HL-60 (cell line): ENCODE results near the gene HEATR9.

Source experiments
- CTCF ChIP-seq: IDR thresholded peaks from one replicate; pipeline ENCODE4 v1.5.1; 2011; ENCODE audit warnings: low read length, control low read depth, inconsistent platforms; ENCODE audit not compliant: insufficient read depth
- TF ChIP-seq, protein P1 (sequence below): IDR thresholded peaks from 2 replicates; pipeline ENCODE4 v1.6.1; 2012; ENCODE audit warnings: low read depth; ENCODE audit not compliant: insufficient replicate concordance

DNA sequence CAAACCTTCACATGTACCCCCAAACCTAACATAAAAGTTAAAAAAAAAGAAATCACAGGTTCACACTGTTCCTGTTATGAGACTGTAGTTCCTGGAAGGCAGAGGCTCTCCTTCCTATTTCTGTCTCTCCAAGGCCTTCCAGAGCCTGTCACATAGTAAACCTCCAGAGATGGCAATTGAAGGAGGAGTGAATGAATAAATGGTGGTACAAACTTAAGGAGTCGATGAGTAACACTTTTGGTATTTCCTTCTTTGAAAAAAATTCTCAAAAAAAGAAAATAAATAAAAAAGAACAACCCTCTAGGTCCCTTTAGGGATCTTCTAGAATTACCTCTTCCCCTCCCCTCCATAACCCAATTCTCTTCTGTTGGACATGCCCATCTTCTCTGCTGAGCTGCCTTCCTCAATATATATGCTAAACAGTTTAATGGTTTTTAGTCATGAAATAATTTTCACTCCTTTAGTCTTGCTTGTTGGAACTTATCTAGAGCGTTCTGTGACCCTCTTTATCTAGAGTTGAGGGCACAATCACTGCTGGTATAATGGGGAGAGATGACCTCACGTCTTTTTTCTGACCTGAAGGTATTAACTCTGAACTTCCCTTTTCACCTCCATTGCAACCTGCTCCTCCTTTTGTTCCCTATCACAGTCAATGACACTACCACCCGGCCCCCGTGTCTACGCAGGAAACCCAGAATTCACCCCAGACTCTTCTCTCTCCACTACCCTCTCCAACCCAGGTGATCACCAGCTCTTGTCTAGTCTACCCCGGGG lies 61.1 kb downstream of the HEATR9 start:
- no peak for TF ChIP-seq CTCF
- TF ChIP-seq, protein P1, sequence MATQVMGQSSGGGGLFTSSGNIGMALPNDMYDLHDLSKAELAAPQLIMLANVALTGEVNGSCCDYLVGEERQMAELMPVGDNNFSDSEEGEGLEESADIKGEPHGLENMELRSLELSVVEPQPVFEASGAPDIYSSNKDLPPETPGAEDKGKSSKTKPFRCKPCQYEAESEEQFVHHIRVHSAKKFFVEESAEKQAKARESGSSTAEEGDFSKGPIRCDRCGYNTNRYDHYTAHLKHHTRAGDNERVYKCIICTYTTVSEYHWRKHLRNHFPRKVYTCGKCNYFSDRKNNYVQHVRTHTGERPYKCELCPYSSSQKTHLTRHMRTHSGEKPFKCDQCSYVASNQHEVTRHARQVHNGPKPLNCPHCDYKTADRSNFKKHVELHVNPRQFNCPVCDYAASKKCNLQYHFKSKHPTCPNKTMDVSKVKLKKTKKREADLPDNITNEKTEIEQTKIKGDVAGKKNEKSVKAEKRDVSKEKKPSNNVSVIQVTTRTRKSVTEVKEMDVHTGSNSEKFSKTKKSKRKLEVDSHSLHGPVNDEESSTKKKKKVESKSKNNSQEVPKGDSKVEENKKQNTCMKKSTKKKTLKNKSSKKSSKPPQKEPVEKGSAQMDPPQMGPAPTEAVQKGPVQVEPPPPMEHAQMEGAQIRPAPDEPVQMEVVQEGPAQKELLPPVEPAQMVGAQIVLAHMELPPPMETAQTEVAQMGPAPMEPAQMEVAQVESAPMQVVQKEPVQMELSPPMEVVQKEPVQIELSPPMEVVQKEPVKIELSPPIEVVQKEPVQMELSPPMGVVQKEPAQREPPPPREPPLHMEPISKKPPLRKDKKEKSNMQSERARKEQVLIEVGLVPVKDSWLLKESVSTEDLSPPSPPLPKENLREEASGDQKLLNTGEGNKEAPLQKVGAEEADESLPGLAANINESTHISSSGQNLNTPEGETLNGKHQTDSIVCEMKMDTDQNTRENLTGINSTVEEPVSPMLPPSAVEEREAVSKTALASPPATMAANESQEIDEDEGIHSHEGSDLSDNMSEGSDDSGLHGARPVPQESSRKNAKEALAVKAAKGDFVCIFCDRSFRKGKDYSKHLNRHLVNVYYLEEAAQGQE, result no peak
